Stromal cell of bone marrow (primary cell): ENCODE results near the gene PRPF18.

Experiments used
- DNase-seq: peaks from one replicate; pipeline ENCODE4 v3.0.0-alpha.2; 2012; ENCODE audit warnings: low read depth

The PRPF18 gene

GRCh38 chr10:13637894-13638293 lies 51.1 kb downstream of the PRPF18 start:
- DNase-seq, result no peak

- DNase-seq, result no peak
Measured at GRCh38 chr10:13642293-13642692, 55.5 kb downstream of the PRPF18 start.

DNA sequence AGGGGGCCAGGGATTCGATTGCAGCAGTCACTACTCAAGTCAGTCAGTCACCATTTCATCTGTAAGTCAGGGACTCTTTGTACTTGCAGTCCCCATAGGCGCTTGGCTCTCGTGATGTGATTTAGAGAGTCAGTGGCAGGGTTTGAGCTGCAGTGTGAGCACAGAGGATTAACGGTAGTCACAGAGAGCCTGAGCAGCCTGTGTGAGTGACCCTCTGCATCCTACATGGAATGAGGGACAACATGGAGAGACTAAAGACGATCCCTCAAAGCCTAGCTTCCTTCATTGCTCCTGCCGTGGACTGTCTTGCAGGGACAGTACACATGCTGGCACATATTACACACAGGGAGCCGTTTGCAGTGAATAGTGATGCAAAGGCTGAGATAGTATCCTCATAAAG lies 56.3 kb downstream of the PRPF18 start:
- DNase-seq, result no peak

DNA sequence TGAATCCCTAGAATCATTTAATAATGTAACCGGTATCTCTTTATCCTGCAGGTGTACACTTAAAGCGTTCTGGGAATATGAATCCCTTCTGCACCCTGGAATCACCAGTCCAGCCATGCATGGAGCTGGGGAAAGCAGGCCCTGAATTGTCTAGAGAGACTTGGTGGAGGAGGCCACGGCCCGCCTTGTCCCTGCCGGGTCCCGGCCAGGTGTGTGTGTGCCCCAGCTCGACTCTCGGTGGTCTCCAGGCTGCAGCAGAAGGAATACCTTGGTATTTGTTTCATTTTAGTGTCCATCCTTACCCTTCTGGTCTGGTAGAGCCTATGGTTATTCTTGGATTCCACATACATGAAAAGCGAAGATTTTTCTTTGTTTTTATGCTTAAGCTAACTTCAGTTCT lies 58.1 kb downstream of the PRPF18 start:
- DNase-seq, result no peak

DNA sequence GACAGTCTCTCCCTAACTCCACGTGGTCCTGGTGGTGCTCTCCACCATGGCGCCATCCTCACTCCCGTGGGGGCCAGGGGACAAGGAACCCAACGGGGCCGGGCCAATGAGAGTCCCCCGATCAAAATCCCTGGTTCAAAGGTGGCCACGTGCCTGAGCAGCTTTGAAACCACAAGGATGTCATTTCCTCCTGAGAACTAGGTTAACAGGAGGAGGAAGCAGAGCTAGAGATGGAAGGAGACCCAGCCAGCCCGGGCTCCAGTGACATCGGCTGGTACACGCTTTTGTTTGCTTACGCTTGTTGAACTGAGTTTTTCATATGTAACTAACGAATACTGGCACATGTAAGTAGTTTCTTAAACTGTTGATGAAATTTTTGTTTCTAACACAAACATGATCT lies 61.7 kb downstream of the PRPF18 start:
- DNase-seq, result no peak

DNA sequence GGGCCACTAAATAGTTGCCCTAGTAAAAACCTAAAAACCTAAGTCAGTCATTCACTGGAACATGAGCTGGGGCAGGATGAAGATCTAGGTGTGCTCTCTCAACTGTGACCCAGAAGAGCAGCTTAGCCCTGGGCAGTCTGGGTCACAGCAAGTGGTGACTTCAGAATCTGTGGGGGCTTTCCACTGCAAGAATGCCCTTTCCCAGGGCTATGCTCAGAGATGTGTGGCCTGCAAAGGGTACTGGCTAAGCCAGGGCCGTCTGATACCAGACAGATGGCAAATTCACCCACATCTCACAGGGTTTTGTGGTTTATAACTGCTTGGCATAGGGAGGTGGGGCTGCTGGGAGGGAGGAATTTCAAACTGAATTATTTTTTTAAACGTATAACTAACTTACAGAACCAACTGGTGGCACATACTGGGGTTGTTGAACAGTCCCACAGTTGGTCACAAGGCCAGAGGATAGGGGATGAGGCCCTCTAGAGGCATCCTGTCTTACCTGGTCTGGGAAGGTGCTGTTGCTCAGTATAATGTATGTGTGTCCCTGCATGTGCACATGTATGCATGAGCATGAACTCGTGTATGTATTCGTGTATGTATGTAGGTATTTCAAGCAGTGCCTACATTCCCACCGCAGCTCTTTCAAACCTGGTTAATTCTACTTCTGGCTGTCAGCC lies 63.2 kb downstream of the PRPF18 start:
- DNase-seq, result no peak

DNA sequence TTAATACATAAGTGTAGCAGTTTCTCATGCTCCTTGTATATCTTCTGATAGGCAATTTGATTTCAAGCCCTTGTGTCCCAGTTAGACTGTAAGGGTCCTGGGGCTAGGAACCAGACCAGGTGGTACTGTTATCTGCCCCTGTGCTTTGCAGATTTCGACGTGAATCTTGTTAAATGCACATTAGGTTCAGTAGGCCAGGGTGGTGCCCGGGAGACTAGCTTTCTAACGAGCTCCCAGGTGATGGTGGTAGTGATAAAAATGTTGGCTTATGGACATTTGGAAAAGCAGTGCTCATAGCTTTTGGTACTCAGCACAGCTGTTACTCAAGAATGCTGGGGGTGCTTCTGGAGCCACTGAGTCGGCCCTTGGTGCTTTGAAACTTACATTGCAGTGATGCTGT lies 64.2 kb downstream of the PRPF18 start:
- DNase-seq, result no peak

DNA sequence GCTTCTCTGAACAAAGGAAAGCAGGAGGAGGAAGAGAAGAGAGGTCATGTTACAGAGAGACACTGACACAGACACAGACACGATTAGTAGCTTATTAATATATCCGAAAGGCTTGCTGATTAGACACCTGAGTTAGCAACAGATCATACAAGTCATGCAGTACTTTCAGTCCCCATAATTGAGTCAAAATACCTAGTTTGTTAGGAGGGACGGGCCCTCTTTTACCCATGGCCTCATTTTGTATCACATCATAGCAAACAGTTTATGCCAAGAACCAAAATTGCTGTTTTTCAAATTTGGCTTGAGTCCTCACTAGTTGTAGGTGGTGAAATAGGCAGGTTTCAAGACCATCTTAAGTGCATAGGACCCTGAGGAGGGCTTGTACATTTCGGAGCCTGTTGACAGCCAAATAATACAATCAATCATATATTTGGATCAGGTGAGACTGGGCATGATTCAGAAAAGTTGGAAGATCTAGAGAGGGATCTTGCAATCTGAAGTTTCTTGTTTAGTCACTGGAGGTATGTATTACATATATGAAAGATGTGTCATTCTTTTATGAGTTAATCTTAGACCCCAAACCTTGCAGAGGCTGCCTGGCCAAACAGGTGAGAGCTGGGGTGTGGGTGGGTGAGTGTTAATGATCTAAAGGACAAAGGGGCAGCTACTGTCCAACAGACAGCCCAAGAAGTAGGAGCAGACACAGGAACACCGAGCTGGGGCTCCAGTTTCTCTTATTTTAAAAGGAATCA lies 65.4 kb downstream of the PRPF18 start:
- no peak for DNase-seq

GRCh38 chr10:13652860-13653259 lies 66.1 kb downstream of the PRPF18 start:
- DNase-seq, result no peak

GRCh38 chr10:13654118-13654830 lies 67.5 kb downstream of the PRPF18 start:
- no peak for DNase-seq

DNA sequence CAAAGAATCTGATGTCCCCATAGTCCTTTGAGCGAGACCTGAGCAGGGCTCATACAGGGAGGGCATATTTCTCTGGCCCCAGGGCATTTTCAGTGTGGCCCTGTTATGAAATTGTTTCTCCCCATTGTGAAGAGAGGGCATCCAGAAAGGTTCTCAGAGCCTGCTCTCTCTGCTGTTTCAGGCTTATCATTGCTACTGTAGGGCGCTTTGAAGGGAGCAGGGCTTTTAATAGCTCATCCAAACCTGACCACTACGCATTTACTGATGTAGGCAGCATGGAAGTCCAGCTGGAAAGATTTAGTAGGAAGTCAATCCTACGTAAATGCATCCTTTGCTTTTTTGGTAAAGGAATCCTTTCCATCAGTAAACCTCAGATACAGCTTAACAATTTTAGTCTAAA lies 68.1 kb downstream of the PRPF18 start:
- no peak for DNase-seq

GRCh38 chr10:13656337-13657100 lies 69.8 kb downstream of the PRPF18 start:
- no peak for DNase-seq

DNA sequence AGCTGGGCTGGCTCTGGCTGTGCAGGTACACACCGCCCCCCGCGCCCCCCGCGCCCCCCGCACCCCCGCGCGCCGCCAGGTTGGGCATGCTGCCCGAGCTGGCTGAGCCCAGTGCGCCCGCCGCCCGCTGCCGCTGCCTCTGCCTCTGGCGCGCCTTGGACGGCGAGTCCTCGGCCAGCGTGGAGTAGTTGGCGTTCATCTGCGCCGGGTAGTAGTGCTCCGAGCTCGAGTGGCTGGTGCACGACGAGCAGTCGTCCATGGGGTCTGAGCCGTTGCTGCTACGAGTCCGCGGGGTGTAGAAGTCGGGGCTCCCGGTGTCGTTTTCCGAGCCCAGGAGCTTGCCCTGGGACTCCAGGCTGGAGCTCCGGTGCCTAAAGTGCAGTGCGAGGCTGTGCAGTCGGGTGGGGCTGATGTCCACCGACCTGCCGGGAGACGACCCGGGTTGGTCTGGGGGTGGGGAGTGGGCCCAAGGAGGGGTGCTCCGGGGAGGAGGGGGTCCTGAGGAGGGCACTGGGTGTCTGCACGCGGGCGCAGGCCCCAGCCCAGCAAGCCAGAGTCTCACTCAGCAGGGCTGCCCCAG lies 70.4 kb downstream of the PRPF18 start:
- no peak for DNase-seq

DNA sequence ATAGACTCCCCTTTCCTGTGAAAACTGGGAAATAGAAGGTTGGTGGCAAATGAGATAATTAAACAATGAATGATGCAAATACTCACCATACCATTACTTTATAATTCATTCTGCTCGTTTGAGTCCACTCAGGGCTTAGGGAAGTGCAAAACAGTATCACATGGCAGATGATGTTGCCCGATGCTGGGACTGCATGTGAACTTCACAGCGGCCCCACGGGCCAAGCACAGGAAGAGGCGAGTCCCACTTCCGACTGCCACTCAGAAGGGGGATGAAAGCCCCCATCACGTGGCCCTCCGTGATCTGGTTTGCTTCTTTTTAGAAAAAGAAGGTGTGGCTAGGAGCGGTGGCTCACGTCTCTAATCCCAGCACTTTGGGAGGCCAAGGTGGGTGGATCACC lies 71.5 kb downstream of the PRPF18 start:
- DNase-seq, result no peak

- no peak for DNase-seq
Measured at GRCh38 chr10:13658871-13659685, 72.3 kb downstream of the PRPF18 start.

- peak; percentile 26 for DNase-seq
Measured at GRCh38 chr10:13659887-13660550, 73.3 kb downstream of the PRPF18 start.

- DNase-seq, result peak; percentile 33
Measured at GRCh38 chr10:13660551-13660920, 73.8 kb downstream of the PRPF18 start.

DNA sequence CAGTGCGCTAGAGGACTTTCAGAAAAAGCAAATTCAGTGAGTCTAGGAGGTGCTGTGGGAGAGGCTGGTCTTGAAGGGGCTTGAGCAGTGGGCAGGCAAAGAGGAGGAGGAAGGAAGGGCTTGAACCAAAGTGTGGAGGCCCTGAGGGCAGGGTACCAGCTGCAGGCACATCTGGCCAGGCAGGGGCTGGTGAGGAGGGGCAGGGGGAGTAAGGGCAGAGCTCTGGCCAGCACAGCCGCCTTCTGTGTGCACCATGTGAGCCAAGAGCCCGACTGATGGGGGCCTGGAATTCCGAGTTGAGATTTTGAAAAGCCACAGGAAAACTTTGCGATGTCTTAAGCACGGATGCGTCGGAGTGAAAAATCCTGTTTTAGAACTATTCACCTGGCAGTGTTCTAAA lies 74.5 kb downstream of the PRPF18 start:
- DNase-seq, result no peak

DNA sequence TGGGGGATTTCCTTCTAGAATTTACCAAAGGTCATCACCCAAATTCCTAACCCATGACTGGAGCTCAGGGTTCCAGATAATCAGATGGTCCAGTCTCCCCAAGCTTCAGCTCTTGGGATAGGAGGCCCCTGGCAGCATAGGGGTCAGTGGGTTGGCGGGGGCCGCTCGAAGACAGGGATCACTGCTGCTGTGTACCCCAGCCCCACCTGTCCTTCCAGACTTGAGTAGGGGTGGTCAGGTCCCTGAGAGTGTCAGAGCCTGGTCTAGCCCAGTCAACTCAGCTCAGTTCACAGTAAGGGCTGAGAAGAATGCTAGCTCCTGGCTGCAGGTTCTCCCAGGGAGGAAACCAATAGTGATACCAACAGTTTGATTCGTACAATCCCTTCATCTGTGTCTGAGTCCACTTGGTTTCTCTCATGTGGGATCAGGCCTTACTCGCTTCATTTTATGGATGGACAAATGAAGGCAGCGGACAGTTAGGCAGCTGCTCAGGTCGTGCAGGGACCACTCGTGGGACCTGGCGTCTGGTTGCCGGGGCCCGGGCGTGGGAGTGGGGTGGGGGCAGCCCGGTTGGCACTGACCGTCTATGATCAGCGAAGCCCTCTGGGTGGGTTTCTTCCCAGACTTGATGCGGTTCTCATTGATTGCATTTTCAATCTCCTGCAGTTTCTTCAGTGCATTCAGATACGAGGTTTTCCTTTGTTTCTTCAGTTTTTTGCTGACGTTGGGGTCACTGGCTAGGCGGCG lies 78.9 kb downstream of the PRPF18 start:
- DNase-seq, result no peak

GRCh38 chr10:13668126-13668525 lies 81.4 kb downstream of the PRPF18 start:
- no peak for DNase-seq
